ENCODE results near the gene ITPR1.

GRCh38 chr3:4791358-4791757 is 298.2 kb downstream of the ITPR1 start:
- TF ChIP-seq TAF1 (IDR thresholded peaks at IDR 0.05; ENCODE audit: borderline replicate concordance, insufficient read depth, low read length): no peak
- TF ChIP-seq POLR2AphosphoS5 (IDR thresholded peaks at IDR 0.05; ENCODE audit: low read depth, low read length): no peak
- no peak for TF ChIP-seq SIN3A (IDR thresholded peaks at IDR 0.05; ENCODE audit: borderline replicate concordance, insufficient read depth, low read length)

Measured in PFSK-1 (cell line).